Heart left ventricle (tissue), 13 donors: ENCODE data around the gene PRIMA1.

Experiments
- POLR2A ChIP-seq, 2 donors: fragments of 450-650 bp; IDR thresholded peaks; one replicate each; pipeline ENCODE4 v1.6.1; 2017; ENCODE audit warnings: antibody characterized with exemption in 2 of 2, mild to moderate bottlenecking in 2 of 2, moderate library complexity in 2 of 2
- TF ChIP-seq, protein P1 (sequence below), 12 donors: fragments of 200-600 bp; sonication (generic) in 4 of 12; IDR thresholded peaks; one replicate each; pipeline versions ENCODE4 v1.5.0 to v1.8.0; 2018 to 2022; ENCODE audit warnings: antibody characterized with exemption in 12 of 12, mild to moderate bottlenecking in 5 of 12
- donor health status: ischemic (EF 13 %, LVEDD 7.1; RV severe dilation, severe dysfunction).
- donor health status: DM: no; HTN: yes; CAD: no.
- donor health status: DM: no; HTN: no; CAD: no.
- donor health status: ischemic (EF 25% LVEDD 6.9; RV normal size, moderate dysfunction).
- donor health status: ischemic (EF 25% LVEDD 5.7; RV mildly dilated, moderate dysfunction).
- donor health status: ischemic (EF 35%, LVEDD 5.7; RV mildly dilated, moderate dysfunction).
- donor health status: nonischemic (EF 11% LVEDD 7.7; RV severe dilation, severe dysfunction).
- donor health status: DM: yes; HTN: yes; CAD: no.
- donor health status: PGD.
- donor health status: ischemic (EF 29% LVEDD 5.4; RV normal size, mild dysfunction).
- donor health status: nonischemic (EF 23%, LVEDD 6.1; RV moderate dilation, normal function).

DNA sequence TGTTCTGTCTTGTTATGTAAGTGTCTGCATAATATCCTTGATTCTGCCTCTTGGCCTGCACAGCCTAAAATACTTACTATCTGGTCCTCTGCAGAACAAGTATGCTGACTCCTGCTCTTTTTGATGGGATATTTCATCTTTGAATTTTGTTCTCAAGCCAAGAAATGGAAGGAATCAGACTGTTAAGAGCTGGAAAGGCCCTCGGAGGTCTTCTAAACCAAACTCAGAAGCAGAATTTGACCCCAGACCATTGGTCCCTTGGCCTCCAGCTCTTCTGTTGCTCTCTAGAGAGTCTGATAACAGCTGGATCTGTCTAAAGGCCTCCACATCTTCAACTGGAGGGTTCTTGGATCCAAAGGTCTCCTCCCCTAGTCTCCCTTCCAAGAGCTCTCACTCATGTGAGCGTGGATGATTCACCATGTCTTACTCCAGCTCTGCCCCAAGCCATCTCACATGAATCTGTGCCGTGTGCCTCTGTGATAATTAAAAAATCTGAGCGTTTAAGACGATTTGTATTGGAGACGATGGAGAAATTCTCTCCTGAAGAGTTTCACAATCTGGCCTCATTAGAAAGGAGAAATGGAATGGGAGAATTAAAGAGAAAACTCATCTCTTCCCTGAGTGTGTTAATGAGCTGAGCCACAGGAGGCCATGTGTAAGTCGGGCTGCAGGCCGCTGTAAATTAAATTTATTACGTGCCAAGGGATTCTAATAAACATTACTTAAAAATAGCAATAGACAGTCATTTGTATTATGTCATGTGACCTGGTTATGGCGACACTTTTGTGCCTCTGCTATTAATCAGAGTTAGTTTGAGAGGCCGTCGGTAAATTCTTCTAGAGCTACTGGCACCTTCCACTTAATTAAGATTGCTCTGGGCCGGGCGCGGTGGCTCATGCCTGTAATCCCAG lies 15.4 kb upstream of the PRIMA1 start:
- TF ChIP-seq, protein P1, sequence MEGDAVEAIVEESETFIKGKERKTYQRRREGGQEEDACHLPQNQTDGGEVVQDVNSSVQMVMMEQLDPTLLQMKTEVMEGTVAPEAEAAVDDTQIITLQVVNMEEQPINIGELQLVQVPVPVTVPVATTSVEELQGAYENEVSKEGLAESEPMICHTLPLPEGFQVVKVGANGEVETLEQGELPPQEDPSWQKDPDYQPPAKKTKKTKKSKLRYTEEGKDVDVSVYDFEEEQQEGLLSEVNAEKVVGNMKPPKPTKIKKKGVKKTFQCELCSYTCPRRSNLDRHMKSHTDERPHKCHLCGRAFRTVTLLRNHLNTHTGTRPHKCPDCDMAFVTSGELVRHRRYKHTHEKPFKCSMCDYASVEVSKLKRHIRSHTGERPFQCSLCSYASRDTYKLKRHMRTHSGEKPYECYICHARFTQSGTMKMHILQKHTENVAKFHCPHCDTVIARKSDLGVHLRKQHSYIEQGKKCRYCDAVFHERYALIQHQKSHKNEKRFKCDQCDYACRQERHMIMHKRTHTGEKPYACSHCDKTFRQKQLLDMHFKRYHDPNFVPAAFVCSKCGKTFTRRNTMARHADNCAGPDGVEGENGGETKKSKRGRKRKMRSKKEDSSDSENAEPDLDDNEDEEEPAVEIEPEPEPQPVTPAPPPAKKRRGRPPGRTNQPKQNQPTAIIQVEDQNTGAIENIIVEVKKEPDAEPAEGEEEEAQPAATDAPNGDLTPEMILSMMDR (IDR thresholded peaks at IDR 0.05) = no peak
- TF ChIP-seq POLR2A (IDR thresholded peaks at IDR 0.05) = no peak
